Measurements from ENCODE around the gene AP3D1.

AP3D1 gene

DNA sequence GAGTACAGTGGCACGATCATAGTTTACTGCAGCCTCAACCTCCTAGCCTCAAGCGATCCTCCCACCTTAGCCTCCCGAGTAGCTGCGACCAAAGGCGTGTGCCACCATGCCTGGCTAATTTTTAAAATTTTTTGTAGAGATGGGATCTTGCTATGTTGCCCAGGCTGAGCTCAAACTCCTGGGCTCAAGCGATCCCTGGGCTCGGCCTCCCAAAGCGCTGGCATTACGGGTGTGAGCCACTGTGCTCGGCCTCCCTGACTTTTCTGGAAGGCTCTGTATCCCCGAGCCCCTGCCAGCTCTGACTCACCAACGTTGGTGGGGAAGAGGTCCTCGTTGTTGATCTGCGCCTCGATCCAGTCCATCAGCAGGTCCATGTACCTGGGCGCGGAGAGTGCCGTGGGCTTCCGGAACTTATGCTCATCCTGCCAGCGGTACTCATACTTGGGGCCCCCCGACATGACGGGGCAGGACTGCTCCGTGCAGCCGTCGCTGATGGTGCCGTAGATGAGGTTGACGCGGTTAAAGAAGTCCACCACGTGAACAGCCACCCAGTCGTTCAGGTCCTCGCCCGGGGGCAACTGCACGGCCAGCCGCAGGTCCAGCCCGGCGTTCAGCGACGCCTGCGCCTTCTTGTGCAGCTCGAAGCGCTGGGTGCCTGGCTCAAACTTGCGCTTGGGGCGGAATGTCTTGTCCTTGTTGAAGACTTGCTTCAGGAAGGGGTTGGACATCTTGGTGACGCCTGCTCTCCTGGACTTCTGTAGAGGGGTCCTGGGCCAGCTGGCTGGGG, 73.3 kb downstream of the AP3D1 start:
- no peak for DNase-seq (ENCODE audit: low read depth, low spot score)
- H3K4me3 ChIP-seq (ENCODE audit: low read length): no peak overlapping the region

DNA sequence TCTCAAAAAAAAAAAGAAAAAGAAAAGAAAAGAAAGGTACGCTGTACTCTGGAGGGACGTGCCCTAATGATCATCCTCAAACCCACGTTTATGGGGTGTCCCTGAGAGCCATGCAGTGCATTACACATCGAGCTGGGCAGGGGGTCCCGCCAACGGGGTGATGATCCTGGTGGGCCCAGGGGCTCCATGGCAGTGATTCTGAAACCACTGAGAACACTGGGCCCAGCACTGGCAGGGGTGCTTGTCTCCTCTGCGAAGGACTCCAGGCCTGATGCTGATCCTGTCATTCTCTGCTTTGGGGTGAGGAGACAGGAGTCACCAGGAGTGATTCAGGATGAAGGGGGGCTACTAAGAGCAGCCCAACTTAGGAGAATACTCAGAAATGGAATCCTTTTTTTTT, 74.0 kb downstream of the AP3D1 start:
- H3K4me3 ChIP-seq (ENCODE audit: low read length): no peak overlapping the region
- DNase-seq (ENCODE audit: low read depth, low spot score): no peak

DNA sequence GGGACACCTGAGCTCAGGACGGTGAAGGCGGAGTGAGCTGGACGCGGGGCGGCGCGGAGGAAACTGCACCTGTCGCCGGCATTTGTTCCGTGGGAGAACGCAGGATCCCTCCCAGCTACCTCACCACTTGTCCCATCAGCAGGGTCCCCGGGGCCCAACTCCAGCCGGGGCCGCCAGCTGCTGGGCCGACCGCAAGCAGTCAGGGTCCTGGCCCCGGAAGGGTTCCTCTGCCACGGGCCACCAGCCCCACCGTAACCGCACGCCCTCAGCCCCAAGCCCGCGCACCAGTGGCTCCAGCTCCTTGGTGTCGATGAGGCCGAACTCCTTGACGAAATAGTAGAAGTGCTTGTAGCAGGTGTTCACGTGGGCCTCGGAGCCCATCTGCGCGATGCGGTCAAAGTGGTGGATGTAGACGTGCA, 74.8 kb downstream of the AP3D1 start:
- no peak overlapping the region for H3K4me3 ChIP-seq (ENCODE audit: low read length)
- no peak for DNase-seq (ENCODE audit: low read depth, low spot score)

DNA sequence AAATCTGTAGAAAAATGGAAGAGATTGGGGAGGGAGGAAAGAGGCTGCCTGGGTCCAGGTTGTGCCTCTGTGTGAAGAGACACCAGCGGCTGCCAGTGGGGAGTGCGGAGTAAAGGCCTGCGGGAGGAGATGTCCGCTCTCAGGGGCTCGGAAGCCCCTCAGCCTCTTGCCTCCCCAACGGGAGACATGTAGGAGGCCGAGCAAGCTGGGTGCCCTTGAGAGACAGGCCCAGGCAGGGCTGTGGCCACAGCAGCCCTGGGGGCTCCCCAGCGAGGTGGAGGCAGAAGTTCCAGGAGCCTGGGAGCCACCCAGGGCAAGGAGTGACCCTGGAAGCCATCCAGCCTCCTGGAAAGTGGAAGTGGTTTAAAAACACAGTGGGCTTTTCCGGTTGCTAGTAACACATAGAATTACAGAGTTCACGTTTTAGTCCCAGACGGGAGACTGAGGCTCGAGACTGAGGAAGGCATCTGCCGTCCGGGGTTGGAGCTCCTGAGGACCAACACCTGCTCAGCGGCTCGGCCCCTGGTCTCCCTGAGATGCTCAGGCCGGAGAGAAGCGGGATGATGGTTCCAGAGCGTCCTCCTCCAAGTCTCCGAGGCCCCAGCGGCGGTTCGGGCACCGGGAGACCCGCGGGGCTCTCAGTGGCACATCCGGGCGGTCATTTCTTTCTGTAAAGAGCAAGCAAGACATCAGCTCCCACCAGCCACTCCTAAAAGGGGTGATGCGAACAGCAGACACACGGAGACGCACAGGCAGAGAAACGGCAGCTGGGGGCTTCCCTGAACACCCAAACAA, 78.4 kb downstream of the AP3D1 start:
- no peak for DNase-seq (ENCODE audit: low read depth, low spot score)
- no peak overlapping the region for H3K4me3 ChIP-seq (ENCODE audit: low read length)

DNA sequence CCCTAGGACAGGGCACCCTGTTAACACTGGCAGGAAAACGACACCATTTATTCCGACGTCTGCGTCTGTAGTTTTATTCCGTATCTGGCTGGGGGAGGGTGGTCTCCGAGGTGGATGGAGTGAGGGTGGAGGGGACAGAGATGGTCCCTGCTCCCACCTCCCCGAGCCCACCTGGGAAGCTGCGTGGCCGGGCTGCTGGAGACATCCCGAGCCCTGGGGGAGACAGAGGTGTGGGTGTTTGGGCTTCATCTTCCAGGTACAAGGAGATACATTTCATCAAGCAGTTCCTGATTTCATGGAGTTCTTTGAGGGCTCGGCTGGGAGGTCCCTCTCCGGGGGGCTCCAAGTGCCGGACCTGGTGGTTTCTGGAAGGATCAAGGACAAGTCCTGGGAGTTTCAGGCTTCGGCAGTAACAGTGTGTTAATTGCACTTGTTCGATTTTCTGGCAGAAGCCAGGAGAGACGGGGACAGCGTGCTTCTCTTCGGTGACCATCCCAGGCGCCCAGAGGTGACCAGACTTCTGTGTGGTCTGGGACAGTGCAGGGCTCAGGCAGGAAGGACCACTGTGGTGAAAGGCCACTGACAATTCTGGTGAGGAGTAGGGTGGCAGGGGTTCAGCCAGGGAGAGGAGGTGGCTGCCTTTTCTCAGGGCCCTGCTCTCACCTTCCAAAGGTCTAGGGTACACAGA, 80.2 kb downstream of the AP3D1 start:
- H3K4me3 ChIP-seq (ENCODE audit: low read length): no peak overlapping the region
- no peak for DNase-seq (ENCODE audit: low read depth, low spot score)

DNA sequence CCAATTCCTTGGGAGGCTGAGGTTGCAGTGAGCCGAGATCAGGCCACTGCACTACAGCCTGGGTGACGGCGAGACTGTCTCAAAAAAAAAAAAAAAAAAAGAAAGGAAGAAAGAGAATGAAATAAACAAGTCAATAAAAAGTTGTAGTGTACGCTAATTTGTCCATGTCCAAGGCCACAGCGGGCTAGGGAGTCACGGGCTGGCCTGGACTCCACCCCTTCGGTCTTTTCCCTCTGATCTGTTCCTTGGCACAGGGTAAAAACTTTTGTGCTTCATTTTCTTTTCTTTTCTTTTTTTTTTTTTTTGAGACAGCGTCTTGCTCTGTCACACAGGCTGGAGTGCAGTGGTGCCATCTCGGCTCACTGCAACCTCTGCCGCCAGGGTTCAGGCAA, 80.9 kb downstream of the AP3D1 start:
- no peak for DNase-seq (ENCODE audit: low read depth, low spot score)
- no peak overlapping the region for H3K4me3 ChIP-seq (ENCODE audit: low read length)

DNA sequence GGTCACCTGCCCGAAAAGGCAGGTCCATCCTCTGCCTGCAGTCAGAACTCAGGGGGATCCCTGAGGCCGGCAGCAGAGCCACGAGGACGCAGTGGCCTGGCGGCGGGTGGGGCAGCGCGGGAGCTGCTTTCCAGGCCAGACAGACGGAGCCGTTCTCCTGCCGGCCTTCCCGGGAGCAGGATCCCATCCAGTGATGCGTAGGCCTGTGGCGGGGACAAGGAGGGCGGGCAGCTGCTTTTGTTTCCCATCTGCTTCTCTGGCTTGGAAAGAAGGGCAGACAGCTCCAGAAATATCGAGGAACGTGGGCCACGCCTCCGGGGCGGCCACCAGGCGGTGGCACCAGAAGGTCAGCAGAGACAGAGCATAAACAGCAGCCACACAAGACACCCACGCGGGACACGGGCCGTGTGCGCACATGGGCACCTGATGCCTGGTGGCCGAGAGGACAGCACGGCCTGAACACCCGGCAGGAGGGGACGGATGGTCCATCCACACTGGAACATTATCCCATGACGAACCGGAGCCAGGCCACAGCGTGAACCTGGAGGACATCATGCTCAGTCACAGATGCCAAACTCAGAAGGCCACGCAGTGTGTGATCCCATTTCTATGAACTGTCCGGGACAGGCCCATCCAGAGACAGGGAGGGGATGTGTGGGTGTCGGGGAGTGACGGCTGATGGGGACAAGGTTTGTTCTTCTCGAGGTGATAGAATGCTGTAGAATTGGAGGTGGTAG, 86.4 kb downstream of the AP3D1 start:
- no peak overlapping the region for H3K4me3 ChIP-seq (ENCODE audit: low read length)
- no peak for DNase-seq (ENCODE audit: low read depth, low spot score)

DNA sequence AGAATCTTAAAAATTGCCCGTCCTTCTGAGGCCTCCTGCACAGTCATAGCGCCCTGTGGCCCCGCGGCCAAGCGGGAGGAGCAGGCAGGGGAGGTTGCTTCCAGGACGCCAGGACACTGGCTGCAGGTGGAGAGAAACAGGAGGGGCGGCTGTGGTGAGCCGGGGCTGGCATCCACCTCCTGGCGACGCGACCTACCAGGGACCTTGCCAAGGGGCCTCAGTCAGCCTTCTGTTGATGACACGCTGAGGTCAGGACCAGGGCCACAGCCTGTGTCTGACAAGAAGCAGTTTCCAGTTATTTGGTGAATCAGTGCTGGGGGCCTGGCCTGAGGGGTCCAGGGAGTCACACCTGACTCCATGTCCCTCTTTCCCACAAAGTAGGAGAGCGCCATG, 87.0 kb downstream of the AP3D1 start:
- DNase-seq (ENCODE audit: low read depth, low spot score): no peak
- H3K4me3 ChIP-seq (ENCODE audit: low read length): no peak overlapping the region

DNA sequence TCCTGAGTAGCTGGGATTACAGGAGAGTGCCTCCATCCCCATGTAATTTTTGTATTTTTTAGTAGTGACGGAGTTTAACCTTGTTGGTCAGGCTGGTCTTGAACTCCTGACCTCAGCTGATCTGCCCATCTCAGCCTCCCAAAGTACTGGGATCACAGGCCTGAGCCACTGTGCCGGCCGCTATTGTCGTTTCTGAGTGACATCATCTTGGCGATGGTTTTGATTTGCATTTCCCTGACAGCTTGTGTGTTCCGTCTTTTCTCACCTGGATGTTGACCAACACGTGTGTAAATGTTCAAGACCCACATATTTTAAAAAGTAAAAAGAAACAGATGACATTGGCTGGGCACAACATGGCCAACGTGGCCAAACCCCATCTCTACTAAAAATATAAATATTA, 87.5 kb downstream of the AP3D1 start:
- H3K4me3 ChIP-seq (ENCODE audit: low read length): no peak overlapping the region
- no peak for DNase-seq (ENCODE audit: low read depth, low spot score)

DNA sequence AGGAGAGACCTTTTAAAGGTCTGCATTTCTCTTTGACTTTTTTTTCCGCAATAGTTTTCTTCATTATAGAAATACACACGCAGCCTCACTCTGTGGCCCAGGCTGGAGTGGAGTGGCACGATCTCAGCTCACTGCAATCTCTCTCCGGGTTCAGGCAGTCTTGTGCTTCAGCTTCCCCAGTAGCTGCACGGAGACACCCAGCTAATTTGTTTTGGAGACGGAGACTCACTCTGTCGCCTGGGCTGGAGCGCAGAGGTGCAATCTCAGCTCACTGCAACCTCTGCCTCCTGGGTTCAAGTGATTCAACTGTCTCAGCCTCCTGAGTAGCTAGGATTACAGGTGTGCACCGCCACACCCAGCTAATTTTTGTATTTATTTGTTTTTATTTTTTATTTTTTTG, 88.6 kb downstream of the AP3D1 start:
- H3K4me3 ChIP-seq (ENCODE audit: low read length): no peak overlapping the region

DNA sequence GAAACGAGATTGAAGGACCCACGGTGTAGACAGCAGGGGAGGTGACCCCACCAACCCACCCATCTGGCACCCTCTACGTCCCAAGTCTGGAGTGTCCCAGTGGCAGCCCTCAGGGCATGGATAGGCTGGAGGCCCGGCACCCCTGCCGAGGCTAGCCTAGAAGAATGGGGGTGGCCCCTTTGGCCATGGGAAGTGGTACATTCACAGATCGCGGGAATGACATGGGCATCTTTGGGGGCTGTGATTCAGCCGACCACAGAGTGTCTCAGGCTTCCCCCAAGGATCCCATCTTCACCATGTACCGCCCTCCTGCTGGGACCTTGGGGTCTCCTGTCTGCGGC, 89.0 kb downstream of the AP3D1 start:
- peak overlapping the region; percentile 79 for H3K4me3 ChIP-seq (ENCODE audit: low read length)
- DNase-seq (ENCODE audit: low read depth, low spot score): no peak

More for the DNA sequence above, 88.6 kb downstream of the AP3D1 start:
- DNase-seq (ENCODE audit: low read depth, low spot score): no peak

DNA sequence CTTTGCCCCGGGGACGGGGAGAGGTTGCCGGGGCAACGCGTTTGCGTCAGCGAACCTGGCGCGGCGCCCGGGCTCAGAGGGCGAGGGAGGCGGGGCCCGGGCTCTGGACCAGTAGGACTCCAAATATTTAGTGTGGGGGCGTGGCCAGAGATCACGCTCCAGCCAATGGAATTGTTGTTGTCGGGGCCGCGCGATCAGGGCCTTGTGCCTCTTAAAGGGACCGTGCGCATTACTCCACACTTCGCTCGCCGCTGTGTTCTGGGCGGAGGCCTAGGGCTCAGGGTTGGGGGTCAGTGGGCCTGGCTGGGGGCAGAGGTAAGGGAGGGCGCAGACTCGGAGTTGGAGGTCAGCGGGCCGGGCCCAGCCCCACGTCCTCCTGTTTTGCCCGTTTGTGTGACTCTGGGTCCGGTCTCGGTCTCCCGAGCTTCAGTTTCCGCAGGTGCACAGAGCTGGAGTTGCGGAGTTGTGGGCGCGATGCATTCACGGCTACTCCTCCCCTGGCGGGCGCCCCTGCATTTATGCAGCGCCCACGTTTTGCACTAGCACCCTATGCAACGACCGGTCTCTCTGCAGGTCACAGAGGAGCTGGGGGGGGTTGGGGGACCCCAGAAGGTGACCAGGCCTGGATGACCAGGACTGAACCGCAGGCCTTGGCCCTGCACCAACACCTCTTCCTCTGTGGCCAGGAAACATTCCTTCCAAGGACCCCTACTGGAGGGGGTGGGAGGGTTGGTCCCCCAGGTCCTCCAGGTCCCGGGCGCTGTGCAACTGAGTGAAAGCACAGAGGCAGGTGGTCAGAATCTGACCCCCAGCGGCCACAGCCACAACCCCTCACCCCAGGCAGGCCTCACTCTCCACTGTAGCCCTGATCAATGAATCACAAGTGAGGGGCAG, 89.6 kb downstream of the AP3D1 start:
- H3K4me3 ChIP-seq (ENCODE audit: low read length): peak overlapping the region; percentile 81
- DNase-seq (ENCODE audit: low read depth, low spot score): peak; percentile 98

DNA sequence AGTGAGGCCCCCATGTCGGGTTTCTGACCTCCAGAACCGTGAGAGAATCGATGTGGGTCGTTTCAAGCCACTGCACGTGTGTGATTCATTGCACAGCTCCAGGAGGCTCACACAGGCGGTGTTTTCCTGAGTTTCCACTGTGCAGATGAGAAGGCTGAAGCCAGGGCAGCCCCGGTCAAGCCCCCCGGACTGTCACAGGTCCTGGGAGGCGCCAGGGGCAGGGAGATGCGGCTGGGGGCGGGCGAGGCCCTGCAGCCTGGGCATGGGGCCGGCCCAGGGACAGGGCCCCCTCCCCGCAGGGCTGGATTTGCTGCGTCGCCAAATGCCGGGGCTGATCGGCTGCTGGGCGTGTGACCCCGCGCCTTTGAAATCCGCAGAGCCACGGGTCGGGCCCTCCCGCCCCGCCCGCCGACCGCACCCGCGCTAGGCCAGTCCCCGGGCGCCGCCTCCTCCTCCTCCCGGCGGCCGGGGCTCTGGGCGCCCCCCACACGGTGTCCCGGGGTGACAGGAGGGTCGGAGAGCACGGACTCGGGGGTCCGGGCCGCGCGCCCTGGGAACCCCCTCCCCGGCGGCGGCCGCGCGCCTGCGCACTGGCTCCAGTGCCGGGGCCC, 90.4 kb downstream of the AP3D1 start:
- no peak for DNase-seq (ENCODE audit: low read depth, low spot score)
- H3K4me3 ChIP-seq (ENCODE audit: low read length): peak overlapping the region; percentile 81

DNA sequence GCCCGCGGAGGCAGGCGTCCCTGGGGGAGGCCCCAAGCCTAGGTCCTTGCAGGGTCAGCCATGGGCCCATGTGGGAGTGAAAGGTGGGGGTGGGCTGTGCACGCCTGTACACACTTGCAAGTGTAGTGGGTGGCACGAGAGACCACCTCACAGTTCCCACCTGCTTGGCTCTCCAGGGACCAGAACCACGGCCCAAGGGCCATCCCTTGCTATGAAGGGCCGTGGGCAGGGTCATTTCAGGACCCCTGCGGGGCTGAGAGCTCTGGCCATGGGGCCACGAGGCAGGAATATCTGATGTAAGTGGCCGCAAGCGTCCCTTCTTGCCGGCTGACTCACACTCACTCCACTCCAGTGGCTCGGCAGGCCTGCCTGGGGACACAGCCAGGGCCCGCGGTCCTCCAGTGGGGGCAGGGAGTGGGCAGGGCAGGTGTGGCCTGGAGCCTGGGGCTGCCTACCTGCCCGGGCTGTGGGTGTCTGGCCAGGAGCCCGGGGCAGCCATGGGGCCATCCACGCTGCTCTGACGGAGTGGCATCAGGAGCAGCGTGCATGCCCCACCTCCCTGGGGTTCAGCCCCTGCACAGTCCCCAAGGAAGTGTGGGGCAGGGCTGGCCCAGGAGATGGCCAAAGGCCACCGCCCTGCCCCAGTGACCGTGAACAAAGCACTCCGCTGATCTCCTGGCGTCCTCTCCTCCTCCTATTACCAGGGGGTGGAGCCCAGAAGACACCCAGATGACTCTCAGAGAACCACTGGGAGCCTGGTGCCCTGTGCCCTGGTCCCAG, 91.8 kb downstream of the AP3D1 start:
- no peak overlapping the region; the same call in none of the 2 replicates for H3K4me3 ChIP-seq (ENCODE audit: low read length)
- no peak for DNase-seq (ENCODE audit: low read depth, low spot score)

DNA sequence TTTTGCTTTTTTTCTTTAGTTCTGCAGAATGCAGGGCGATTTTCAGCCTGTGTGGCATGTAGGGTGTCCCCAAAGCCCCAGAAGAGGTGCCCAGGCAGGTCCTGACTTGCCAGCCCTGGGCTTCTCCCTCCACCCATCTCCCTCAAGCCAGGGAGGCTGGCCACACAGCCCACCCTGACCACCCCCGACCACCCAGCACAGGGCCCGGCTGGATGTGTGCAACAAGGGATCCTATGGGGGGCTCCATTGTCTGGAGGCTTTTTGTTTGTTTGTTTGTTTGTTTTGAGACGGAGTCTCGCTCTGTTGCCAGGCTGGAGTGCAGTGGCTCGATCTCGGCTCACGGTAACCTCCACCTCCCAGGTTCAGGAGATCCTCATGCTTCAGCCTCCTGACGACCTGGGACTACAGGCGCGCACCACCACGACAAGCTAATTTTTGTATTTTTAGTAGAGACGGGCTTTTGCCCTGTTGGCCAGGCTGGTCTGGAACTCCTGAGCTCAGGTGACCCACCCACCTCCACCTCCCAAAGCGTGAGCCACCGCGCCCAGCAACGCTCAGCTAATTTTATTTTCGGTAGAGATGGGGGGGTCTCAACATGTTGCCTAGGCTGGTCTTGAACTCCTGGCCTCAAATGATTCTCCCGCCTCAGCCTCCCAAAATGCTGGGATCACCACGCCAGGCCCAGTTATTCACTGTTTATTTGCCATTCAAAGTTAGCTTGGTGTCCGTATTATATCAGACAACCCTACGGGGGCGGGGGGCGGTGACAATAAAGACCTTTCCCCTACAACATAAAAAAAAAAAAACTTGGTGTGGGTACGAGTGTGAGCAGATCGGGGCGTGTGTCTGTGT, 92.6 kb downstream of the AP3D1 start:
- no peak for DNase-seq (ENCODE audit: low read depth, low spot score)
- H3K4me3 ChIP-seq (ENCODE audit: low read length): no peak overlapping the region

Data from Jurkat, Clone E6-1 (cell line).